ENCODE measurements around the gene STX3.
"Not testable (repeated sequence)": the region's sequence is repeated elsewhere in the genome, so short reads cannot be mapped to it uniquely, and the experiment has no call there.

Gene STX3

DNA sequence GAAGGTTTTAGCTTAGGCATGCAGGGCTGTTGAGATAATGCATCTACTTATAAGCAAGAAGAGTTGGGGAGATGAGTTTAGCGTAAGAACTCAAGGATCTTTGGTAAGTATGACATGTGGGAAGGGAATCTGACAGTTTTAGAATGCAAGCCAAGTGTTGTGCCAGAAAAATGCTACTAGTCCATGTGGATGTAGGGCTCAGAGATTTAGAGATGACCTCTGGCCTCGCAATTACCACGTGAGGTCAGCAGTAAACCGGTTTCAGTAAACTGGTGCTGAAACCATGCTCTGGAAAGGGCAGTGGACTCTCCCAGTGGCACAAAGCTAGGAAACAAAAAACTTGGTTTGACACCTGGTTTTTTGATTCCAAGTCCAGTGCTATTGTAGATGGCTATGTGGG is 36.5 kb downstream of the STX3 start:
- no peak for DNase-seq (ENCODE audit: low spot score)

DNA sequence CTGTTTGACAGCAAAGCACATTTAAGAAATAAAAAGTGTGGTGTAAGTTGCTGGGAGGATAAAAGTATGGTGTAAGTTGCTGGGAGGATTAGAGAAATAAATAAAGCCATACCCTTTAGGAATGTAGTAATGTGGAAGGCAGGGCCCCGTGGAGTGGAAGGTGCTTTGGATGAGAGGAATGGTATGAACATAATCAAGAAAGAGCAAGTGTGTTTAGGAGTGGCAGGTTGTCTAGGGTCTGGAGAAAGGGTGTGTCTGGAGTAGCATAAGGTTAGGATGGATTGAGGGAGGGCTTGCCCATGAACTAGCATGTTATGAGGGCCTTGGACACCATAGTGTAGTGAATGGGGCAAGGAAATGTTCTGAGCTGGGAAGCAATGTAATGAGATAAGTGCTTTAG is 37.3 kb downstream of the STX3 start:
- DNase-seq (ENCODE audit: low spot score), result no peak

DNA sequence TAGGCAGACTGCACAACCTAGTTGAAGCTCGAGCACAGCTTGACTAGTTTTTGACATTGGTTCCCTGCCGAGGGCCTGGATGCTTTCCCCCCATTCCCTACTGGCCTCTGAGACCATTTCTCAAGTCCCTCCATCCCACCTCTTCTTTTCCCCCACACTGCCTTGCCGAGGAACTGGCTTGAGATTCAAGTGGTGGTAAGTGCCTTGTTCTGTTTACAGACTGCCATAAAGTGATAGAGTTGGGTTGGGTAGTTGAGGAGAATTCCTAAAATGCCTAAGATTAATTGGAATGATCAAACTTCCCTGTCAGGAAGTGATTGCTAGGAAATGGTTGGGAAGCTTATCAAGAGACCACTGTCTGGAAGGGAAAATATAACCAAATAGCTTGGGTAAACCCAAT is 39.2 kb downstream of the STX3 start:
- DNase-seq (ENCODE audit: low spot score), result no peak

DNA sequence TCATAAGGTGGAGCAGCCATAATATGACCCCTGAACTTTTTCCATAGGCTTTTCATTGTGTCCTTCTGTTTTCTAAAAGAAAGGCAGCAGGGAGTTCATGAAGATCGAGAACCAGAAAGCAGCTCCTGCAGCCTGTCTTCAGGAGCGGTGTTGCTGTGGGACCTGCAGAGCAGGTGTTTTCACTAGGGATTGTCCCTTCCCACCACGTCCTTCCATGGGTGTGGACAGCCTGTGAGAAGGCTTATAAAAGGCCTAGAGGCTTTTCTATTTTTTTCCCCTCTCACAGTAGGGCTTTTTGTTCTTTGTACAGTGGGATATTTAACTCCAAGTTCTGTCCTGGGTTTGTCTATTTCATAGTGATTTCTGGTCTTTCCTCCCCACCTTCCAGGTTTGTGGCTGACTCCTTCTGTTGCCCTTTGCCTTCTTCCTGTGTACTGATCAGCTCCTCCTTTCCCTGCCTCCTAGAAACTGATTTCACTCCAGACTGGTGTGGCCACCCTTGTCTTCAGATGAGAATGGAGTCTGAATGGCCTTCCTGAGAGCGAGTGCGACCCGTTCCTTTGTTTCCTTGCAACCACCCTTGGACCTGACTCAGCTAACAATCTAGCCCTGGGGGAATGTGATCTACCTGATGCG is 45.3 kb downstream of the STX3 start:
- DNase-seq (ENCODE audit: low spot score), result no peak

DNA sequence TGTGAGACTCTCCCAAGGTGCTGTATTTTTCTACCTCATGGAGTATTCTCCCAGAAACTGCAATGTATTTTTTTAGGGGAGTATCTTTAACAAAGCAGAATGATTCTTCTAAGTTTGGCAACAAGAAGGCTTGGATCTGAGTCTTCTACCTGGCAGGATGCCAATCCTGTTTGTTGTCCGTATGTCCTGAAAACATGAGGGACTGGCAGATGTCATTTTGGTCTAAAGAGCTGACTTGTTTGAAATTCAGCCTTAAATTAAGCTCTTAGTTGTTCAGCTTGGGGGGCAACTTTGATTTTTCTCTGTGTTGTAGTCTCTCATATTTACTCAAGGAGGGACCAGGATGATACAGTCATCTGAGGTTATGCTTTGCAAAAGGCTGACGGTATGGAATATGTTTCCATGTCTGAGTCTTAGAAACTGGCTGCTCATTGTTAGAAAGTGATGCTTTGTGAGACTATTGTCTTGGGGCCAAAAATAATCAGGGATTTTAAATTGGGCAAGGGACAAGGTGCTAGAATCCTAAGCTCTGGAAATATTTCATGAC is 46.1 kb downstream of the STX3 start:
- DNase-seq (ENCODE audit: low spot score), result no peak

DNA sequence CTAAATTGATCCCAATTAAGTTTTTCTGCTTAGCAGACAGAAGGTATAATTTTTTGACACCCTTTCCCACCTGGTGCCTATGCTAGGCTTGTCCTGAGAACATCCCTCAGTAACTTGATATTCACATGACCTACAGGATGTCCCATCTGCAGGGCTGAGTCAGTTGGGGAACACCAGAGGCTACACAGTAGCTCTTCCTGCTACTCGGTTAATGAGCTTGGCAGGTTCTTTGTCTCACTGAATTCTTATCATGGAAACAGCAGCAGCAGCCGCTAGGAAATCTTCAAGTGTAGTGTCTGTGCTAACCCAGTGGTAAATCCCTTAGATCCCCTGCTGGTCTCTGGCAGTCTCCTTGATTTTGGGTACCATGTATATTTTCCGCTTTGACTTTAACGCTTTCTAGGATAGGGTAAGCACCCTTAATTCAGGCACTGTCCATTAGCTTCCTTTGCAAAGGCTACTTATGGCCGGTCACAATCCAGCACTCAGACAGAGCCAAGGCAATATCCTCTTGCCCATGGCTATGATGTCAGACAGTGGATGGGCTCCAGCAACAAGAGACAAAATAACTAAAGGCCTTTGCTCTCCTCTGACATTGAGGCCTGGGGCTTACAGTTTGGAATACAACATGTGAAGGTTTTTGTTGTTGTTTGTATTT is 46.9 kb downstream of the STX3 start:
- peak; percentile 20 for DNase-seq (ENCODE audit: low spot score)

DNA sequence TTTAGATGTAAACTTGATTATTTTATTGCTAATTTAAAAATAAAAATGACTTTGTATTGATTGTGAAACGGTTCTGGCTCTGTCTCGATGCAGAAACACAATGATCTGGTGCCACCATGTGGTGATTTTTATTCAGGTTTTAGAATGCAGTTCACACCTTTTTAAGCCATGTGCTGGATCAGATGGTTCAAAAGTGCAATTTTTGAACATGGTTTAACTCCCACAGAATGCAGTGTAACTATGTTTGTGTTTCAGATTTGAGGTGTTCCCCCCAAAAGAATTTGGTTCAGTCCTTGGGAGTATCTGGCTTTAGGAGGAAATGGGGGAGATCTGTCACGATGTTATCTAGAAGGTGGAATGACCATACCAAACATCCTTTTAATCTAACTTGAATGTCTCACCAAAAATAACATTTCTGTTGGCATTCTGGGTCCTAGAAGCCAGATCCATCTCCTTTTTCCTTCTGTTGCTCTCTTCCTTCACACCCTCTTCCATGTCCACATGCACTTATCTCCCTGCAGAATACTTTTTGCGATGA is 47.5 kb downstream of the STX3 start:
- peak; percentile 49 for DNase-seq (ENCODE audit: low spot score)

DNA sequence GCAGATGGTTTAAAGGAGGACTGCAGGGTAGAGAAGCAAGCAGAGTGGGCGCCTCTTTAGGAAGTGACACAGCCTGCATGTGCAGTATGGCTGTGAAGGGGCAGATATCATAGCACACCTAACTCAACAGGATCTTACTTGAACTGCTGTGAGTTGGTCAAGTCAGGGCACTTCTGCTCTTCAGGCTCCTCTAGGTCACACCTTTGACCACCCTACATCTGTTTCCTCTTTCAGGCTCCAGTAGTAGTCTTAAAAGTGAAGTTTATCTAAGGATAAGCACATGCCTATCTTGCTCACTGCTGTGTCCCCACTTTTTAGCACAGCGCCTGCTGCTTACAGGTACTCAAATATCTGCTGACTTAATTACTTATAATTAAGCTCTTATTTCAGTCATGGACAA is 48.9 kb downstream of the STX3 start:
- no peak for DNase-seq (ENCODE audit: low spot score)

DNA sequence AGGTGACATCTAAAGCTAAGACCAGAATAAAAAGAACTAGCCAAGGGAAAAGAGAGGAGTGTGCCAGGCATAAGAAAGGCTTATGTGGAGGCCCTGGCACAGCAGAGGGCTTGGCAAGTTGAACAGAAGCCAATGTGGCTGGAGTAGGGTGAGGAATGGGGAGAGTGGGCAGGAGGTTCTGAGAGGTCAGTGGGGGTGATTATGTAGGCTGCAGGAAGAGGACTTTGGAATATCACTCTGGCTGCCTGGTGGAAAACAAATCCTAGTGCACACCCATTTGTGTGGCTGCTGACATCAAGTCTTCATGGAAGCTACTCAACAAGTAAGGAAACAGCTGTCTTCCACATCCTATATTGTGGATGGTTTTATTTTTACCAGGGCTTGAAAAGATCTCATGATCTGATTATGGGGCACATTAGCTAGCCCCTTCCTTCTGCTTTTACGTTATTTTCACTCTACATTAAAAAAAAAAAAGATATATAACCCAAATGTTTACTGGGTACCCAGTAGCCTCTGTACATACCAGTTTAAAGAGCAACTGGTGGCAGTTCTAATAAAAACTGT is 52.0 kb downstream of the STX3 start:
- DNase-seq (ENCODE audit: low spot score), result no peak

DNA sequence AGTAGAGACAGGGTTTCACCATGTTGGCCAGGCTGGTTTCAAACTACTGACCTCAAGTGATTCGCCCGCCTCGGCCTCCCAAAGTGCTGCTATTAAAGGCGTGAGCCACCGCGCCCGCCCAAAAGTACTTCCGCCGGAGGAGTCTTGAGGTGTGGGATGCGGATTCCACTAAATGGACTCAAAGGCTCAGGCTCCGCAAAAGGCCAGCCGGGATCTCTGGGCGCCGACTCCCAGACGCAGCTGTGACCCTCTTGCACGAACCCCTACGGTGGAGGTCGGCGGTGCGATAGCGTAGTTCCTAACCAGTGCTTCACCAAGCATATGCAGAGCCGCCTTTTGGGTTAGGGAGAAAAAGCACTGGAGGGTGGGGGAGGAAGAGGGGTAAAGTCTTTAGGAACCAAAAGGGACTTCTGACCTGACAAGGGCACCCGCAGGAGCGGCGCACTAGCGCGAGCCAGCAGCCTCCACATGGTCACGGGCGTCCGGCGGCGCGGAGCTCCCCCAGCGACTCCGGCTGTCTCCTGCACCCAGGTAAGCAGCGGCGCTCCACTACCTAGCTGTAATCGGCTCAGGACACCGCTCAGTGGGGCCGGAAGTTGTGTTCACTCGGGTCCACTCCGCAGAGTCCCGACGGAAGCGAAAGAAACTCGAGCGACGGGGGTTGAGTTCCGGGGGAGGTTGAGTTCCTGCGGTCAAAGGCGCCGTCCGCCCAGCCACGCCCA is 55.2 kb downstream of the STX3 start, which contains the start of gene MRPL16:
TSS of gene MRPL16 (minus strand) at position 590 of the 722 bp plus-strand sequence. CDS start at position 470, 120 bp downstream.
- DNase-seq (ENCODE audit: low spot score), result peak; percentile 89

DNA sequence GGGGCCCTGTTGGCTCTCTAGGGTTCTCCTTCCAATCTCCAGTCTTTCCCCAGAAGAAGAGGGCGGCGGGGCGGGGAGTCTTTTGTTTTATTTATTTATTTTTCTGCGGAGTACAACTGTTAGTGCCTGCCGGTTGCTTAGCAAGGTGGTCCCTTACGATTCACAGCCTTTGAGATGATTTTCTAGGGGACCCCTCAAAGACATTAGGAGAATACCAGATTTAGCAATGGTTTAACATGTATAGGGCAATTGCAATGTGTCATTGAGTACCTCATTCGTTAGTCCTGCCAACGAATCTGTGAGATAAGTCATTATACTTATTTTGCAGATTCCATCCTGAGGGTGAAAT is 55.7 kb downstream of the STX3 start:
- no peak for DNase-seq (ENCODE audit: low spot score)

DNA sequence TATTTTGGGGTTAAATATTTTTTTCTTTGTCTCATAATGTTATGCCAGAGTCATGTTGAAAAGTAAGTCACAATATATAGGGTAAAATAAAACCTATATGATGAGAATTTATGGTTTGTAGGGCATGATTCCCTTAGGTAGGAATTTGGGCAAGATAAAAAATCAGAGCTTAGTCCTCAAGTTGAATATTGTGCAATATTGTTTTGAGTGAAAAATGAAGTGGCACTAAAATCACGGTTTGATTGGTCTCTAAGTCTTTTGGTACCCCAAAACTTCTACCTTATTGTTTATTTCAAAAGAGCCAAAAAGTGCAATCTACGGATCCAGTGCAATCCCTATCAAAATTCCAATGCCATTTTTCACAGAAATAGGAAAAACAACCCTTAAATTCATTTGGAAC is 57.0 kb downstream of the STX3 start:
- no peak for DNase-seq (ENCODE audit: low spot score)

DNA sequence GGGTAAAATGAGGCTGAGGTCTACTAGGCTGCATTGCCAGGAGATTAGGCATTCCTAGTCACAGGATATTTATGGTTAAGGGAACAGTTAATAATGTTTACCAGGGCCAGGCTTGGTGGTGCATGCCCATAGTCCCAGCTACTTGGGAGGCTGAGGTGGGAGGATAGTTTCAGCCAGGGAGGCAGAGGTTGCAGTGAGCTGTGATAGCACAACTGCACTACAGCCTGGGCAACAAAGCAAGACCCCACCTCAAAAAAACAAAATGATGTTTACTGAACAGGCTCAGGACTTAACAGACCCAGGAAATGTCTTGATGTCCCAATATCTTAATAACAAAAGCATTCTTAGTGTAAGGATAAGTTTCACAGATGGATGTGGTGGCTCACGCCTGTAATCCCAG is 58.2 kb downstream of the STX3 start:
- no peak for DNase-seq (ENCODE audit: low spot score)

DNA sequence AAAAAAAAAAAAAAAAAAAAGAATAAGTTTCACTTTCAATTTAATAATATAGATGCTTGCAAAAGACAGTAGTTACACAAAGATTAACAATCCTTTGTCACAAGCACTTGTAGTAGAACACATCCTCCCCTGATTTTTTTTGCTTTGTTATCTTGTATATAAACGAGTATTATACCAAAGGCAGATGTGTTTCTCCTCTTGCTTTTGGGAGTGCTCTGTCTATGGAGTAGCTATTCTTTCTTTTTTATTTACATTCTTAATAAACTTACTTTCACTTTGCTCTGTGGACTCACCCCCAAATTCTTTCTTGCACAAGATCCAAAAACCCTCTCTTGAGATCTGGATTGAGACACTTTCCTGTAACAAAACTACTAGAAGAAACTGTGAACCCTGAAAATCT is 58.8 kb downstream of the STX3 start:
- no peak for DNase-seq (ENCODE audit: low spot score)

DNA sequence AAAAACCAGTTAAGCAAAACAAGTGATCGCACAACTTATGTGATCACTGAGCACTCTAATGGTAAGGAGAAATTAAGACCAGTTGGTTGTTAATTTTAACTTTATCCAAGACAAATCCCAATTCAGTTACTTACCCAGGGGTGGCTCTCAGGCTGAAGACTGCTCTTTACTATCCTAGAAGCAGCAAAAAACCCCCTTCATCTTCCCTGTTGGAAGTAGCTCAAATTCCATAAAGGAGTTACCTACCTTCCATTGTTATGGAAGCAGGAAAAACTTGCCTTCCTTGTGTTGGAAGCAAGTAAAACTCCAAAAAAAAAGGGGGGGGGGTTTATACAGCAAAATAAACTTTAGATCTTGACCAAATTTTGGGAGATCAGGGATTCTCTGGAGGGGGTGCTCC is 60.6 kb downstream of the STX3 start:
- DNase-seq (ENCODE audit: low spot score), result no peak

DNA sequence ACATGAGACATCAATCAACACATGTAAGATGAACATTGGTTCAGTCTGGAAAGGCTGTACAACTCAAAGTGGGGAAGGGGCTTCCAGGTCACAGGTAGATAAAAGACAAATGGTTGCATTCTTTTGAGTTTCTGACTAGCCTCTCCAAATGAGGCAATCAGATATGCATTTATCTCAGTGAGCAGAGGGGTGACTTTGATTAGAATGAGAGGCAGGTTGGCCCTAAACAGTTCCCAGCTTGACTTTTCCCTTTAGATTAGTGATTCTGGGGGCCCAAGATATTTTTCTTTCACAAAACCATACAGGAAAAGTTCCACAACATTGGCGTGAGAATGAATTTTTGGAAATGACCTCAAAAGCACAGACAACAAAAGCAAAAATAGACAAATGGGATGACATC is 61.3 kb downstream of the STX3 start:
- not testable (repeated sequence) for DNase-seq (ENCODE audit: low spot score)

DNA sequence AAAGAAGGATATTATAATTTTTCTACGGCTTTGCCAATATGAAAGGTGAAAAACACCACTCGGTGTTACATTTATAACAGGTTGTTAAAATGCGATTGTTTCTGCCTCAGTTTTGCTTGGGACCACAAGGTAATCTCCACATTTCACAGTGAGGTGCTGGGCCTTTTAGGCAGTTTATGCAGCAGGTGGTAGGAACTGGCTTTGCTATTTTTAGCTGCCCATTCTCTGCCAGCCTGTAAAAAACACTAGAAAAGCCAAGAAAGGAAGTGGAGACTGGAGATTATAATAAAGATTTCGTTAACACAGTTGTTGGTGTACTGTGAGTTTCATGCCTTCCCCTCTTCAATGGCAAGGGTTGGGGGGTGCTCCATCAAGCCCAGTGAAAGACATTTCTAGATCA is 63.4 kb downstream of the STX3 start:
- DNase-seq (ENCODE audit: low spot score), result no peak

DNA sequence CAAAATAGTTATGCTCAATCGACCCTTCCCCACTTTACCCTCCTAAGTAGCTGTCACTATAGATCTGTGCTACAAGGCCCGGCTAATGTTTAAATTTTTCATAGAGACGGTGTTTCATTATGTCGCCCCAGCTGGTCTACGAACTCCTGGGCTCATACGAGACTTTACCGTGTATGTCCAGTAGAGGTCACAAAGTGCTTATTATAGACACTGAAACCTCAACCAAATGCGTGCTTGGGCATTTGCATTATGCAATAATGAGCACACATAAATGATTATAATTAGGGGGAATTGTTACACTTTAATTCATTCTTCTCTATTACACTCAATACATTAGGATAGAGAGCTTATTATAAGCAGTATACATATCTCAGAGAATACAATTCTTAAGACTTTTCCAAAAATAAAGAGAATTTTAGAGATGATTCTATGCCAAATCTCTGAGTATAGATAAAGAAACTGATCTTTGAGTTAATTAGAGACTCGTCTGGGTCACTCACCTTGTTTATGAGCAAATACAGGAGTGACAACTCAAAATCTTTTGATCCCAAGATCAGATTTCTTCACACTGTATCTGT is 67.9 kb downstream of the STX3 start:
- peak; percentile 47 for DNase-seq (ENCODE audit: low spot score)

DNA sequence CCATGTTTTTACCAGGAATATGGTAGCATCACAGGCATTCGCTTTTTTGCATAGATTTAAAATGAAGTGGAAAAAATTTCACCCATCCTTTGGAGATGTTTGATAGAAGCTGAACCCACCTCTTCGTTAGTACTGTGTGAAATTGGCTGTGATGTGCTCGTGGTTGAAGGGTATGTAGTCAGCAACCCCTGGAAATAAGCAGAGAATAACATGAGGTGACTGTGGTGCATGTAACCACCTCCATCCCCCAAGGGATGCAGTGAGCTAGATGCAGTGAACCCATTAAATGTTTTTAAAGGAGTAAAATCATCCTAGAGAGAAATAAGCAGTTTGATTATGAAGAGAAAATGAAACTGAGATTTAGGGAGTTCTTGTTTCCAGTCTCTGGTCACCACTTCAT is 74.2 kb downstream of the STX3 start:
- DNase-seq (ENCODE audit: low spot score), result no peak

DNA sequence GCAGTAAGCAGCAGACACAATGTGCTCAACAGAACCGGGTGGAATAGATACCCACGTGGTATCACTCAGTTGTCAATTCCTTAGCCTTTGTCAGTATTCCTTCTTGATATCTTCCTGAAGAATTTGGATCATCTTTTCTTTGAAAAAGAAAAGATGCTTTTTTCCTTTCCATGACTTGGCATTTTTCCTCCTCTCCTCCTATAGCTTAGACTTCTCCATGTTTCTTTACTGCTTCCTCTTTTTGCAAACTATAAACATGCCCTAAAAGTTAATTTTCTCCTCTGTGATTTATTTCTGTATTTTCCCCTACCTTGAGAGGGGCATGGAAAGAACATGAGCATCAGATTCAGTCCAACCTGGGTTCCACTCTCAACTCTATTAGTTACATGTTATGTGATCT is 78.4 kb downstream of the STX3 start:
- no peak for DNase-seq (ENCODE audit: low spot score)

DNA sequence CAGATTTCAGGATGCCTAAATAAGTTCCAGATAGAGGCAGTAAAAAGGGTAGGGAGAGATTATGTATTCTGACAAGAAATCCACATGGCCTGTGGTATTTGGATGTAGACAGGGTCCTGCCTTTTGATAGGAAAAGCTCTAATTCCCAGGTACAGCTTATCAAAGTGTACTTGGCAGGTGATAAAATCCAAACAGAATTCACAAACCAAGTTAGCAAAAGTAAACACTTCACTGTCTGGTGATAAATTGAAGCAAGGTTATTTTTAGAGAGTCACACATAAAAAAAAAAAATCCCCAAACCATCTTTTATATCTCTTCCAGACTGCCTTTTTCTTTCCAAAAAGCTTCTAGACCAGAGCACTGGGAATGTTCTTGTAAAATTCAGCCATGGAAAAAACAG is 84.4 kb downstream of the STX3 start:
- DNase-seq (ENCODE audit: low spot score), result no peak

DNA sequence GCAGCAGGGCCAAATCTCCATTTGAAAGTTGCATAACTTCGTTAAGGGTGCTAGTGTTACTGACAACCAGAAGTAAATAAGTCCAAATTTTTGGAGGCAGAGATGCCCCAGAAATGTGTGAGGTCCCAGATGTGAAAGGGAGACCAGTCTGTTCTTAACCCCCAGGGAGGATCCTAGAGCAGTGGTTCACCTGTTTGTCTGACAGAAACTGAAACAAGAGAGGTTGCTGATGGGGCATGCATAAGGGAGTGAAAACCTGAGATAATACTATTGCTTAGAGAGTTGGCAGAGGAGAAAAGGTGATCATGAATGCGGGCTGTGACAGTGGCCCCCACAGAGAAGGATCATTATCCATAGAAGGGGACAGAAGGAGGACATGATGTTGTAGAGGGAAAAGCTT is 86.3 kb downstream of the STX3 start:
- no peak for DNase-seq (ENCODE audit: low spot score)

Data from AG08396 (cell line).